A549 (cell line): ENCODE data around the gene ZNF213. TPM values are rescaled to one million over a fixed set of nuclear protein-coding genes. Genes with fewer than 3 reads are reported as not detected.

ENCODE experiments used
- ATAC-seq, 2 experiments: fragments of 200-7000 bp in 1 of 2; fragments of >200 bp in 1 of 2; cut with Nextera tagmentation in 1 of 2; cut with Tn5 transposase in 1 of 2; 3 replicates each; pipeline versions ENCODE4 v1.8.0 to v1.9.1; 2018 to 2020; ENCODE audit warnings: mild to moderate bottlenecking in 1 of 2, moderate library complexity in 1 of 2
- CTCF ChIA-PET: fragments of 300-600 bp; sonication (Branson Sonifier 250); formaldehyde crosslinking; extraction: SDS; loops from one replicate; lab custom pipeline; 2021; ENCODE audit warnings: antibody characterized with exemption, inconsistent platforms; lab: Yijun Ruan, JAX
- POLR2A ChIA-PET: fragments of 350-600 bp; formaldehyde crosslinking; extraction: SDS; loops from one replicate; lab custom pipeline; 2021; ENCODE audit warnings: antibody characterized with exemption, inconsistent platforms; lab: Yijun Ruan, JAX
- DNase-seq, 2 experiments: peaks; one replicate each; pipeline versions ENCODE4 v3.0.0 to v3.0.0-alpha.2; 2011 to 2016; ENCODE audit warnings: low read depth in 1 of 2, low spot score in 1 of 2
- FAIRE-seq: peaks from 2 replicates; lab custom pipeline; 2011; peaks lifted over from hg19 to GRCh38; lab: Jason Lieb, UNC
- H3K27ac ChIP-seq, 2 experiments: fragments of >200 bp; sonication (Bioruptor Twin); formaldehyde crosslinking; 3 replicates each; pipeline ENCODE4 v1.5.1; 2016 to 2017
- H3K4me1 ChIP-seq: fragments of >200 bp; sonication (Bioruptor Twin); formaldehyde crosslinking; 3 replicates; pipeline ENCODE4 v1.6.1; 2016
- H3K4me2 ChIP-seq: fragments of >200 bp; sonication (Bioruptor Twin); formaldehyde crosslinking; 3 replicates; pipeline ENCODE4 v1.6.1; 2016
- H3K4me3 ChIP-seq: fragments of >200 bp; sonication (Bioruptor Twin); formaldehyde crosslinking; 3 replicates; pipeline ENCODE4 v1.5.1; 2016
- H3K9me3 ChIP-seq: fragments of >200 bp; sonication (Bioruptor Twin); formaldehyde crosslinking; 3 replicates; pipeline ENCODE4 v1.6.1; 2016
- BHLHE40 ChIP-seq: IDR thresholded peaks from 2 replicates; pipeline ENCODE4 v1.6.1; 2012; ENCODE audit warnings: low read depth, low read length, inconsistent platforms
- CEBPB ChIP-seq, 2 experiments: fragments of >200 bp in 1 of 2; sonication (Bioruptor Twin) in 1 of 2; formaldehyde crosslinking in 1 of 2; IDR thresholded peaks; 2 replicates each; pipeline ENCODE4 v1.6.1; 2012 to 2016
- CHD2 ChIP-seq: fragments of 150-350 bp; IDR thresholded peaks from 2 replicates; pipeline ENCODE4 v1.6.1; 2014; ENCODE audit warnings: low read length; ENCODE audit not compliant: partially characterized antibody
- E2F6 ChIP-seq: IDR thresholded peaks from 2 replicates; pipeline ENCODE4 v1.6.1; 2012; ENCODE audit warnings: low read depth, borderline replicate concordance
- EHF ChIP-seq: fragments of 250-450 bp; sonication (Bioruptor Pico); IDR thresholded peaks from 2 replicates; pipeline ENCODE4 v1.5.0; 2020; ENCODE audit warnings: mild to moderate bottlenecking
- ESRRA ChIP-seq: fragments of 150-350 bp; IDR thresholded peaks from 2 replicates; pipeline ENCODE4 v1.6.1; 2014; ENCODE audit warnings: mild to moderate bottlenecking, low read length, borderline replicate concordance
- FOSB ChIP-seq: fragments of 250-450 bp; sonication (Bioruptor Pico); IDR thresholded peaks from 2 replicates; pipeline ENCODE4 v1.5.0; 2020; ENCODE audit warnings: mild to moderate bottlenecking, moderate library complexity
- FOSL2 ChIP-seq, 2 experiments: fragments of 450-650 bp in 1 of 2; fragments of >200 bp in 1 of 2; sonication (Bioruptor Twin) in 1 of 2; formaldehyde crosslinking; IDR thresholded peaks; 2 replicates each; pipeline versions ENCODE4 v1.5.0 to v1.6.1; 2016 to 2020; ENCODE audit warnings: mild to moderate bottlenecking in 1 of 2, moderate library complexity in 1 of 2
- GATA3 ChIP-seq: IDR thresholded peaks from 2 replicates; pipeline ENCODE4 v1.6.1; 2012; ENCODE audit warnings: borderline replicate concordance
- HDAC2 ChIP-seq: fragments of 200-600 bp; sonication (generic); IDR thresholded peaks from 2 replicates; pipeline ENCODE4 v1.6.1; 2016
- HOXB13 ChIP-seq: fragments of 250-450 bp; sonication (Bioruptor Pico); IDR thresholded peaks from 2 replicates; pipeline ENCODE4 v1.5.0; 2020; ENCODE audit warnings: low read depth, mild to moderate bottlenecking, moderate library complexity
- HOXB5 ChIP-seq: fragments of 250-450 bp; sonication (Bioruptor Pico); IDR thresholded peaks from 2 replicates; pipeline ENCODE4 v1.5.0; 2020; ENCODE audit warnings: mild to moderate bottlenecking, moderate library complexity
- JUN ChIP-seq, 2 experiments: fragments of >200 bp; sonication (Bioruptor Twin); formaldehyde crosslinking; IDR thresholded peaks; 2 replicates in 1 of 2; 3 replicates in 1 of 2; pipeline ENCODE4 v1.6.1; 2016 to 2017
- KDM1A ChIP-seq: fragments of 200-600 bp; sonication (generic); IDR thresholded peaks from 2 replicates; pipeline ENCODE4 v1.6.1; 2016; ENCODE audit warnings: low read depth, mild to moderate bottlenecking
- MAX ChIP-seq: IDR thresholded peaks from 2 replicates; pipeline ENCODE4 v1.6.1; 2012
- MYC ChIP-seq: IDR thresholded peaks from 2 replicates; pipeline ENCODE4 v1.6.1; 2012; ENCODE audit warnings: mild to moderate bottlenecking, inconsistent platforms, low read length, improper control_type of control experiment, borderline replicate concordance
- NFE2L2 ChIP-seq: fragments of 150-350 bp; conservative IDR thresholded peaks from 2 replicates; pipeline ENCODE4 v1.6.1; 2014; ENCODE audit warnings: low read length
- RAD21 ChIP-seq, 2 experiments: fragments of >200 bp in 1 of 2; sonication (Bioruptor Twin) in 1 of 2; formaldehyde crosslinking in 1 of 2; IDR thresholded peaks in 1 of 2; conservative IDR thresholded peaks in 1 of 2; 2 replicates in 1 of 2; 3 replicates in 1 of 2; pipeline ENCODE4 v1.6.1; 2012 to 2018; ENCODE audit warnings: inconsistent platforms in 1 of 2
- RCOR1 ChIP-seq: fragments of 150-350 bp; IDR thresholded peaks from 2 replicates; pipeline ENCODE4 v1.6.1; 2014; ENCODE audit warnings: antibody characterized with exemption, low read length, low read depth
- SREBF2 ChIP-seq: fragments of 450-650 bp; IDR thresholded peaks from 2 replicates; pipeline ENCODE4 v1.6.1; 2014; ENCODE audit warnings: mild to moderate bottlenecking, moderate library complexity
- ZSCAN20 ChIP-seq: fragments of 250-450 bp; sonication (Bioruptor Pico); IDR thresholded peaks from 2 replicates; pipeline ENCODE4 v1.8.0; 2022; ENCODE audit warnings: mild to moderate bottlenecking, moderate library complexity
- WGBS: methylation state at CpG from one replicate; pipeline ENCODE4 v1.1.6; 2017; ENCODE audit errors: missing lambda C conversion rate; 5-methylcytosine and 5-hydroxymethylcytosine counted together
- polyA plus RNA-seq, 4 experiments: library from polyadenylated mRNA; depleted of rRNA in 3 of 4; stranded (reverse); fragments of >200 nt; fragmentation: RNase III in 1 of 4; extraction: RNeasy Plus Mini Kit Qiagen cat#74134 plus additional on column Dnase treatment in 1 of 4; gene quantifications; 2 replicates in 3 of 4; 3 replicates in 1 of 4; pipeline ENCODE4 v1.2.3, GENCODE V29; 2011 to 2017

The ZNF213 gene
- polyA plus RNA-seq, 2 of the 4 experiments (the other 2 are of a cell fraction) = 0.72 to 6.1 TPM

- ATAC-seq = no peak; a peak in 1 of 6 replicates
- no peak for FAIRE-seq
- Histone ChIP-seq H3K4me2 (peak overlapping the region; percentile 76), H3K4me3 (peak overlapping the region; percentile 51), H3K4me1 (peaks cover 20% of the 10 kb centered on the region; the same call in 2 of the 3 replicates), H3K27ac (peak overlapping the region; percentile 47 to 79; a peak in 5 of 6 replicates), H3K9me3 (no peaks in the 10 kb centered on the region)
- TF ChIP-seq BHLHE40 = no peak
- TF ChIP-seq FOSB = no peak
- no peak for TF ChIP-seq ESRRA
- TF ChIP-seq FOSL2 (IDR thresholded peaks at IDR 0.05) = no peak
- no peak for TF ChIP-seq FOSL2 (CRISPR knock-in tag; IDR thresholded peaks at IDR 0.05)
- WGBS = 13% methylated on average over 23 of the region's 28 CpGs
- ChIA-PET POLR2A (interaction anchor here (0.6 to 1.5 kb wide), 5 partner anchors 8 to 209 kb away, joined by 3 to 6 read pairs (median 3); partner anchors contain the start of gene ZNF213), CTCF (interaction anchor here (0.6 to 5.5 kb wide), 16 partner anchors 9 to 142 kb away, joined by 3 to 40 read pairs (median 5); partner anchors contain the start of gene IL32)
- no peak for DNase-seq
These were observed 39.9 kb downstream of the ZNF213 start for GRCh38 chr16:3174618-3175148.

- WGBS = 9% methylated on average over 26 of the region's 39 CpGs
- ChIA-PET POLR2A (interaction anchor here (0.6 to 1.5 kb wide), 5 partner anchors 12 to 210 kb away, joined by 3 to 6 read pairs (median 4); partner anchors contain the start of gene ZNF213), CTCF (interaction anchor here (0.9 to 5.5 kb wide), 7 partner anchors 8 to 46 kb away, joined by 3 to 40 read pairs (median 19); no protein-coding TSS in a partner anchor)
- Histone ChIP-seq H3K4me2 (peak overlapping the region; percentile 76), H3K4me1 (peaks cover 20% of the 10 kb centered on the region; the same call in 2 of the 3 replicates), H3K9me3 (no peaks in the 10 kb centered on the region), H3K27ac (peak overlapping the region; percentile 47 to 79; a peak in 5 of 6 replicates), H3K4me3 (peak overlapping the region; percentile 51)
- TF ChIP-seq CHD2 (no peak), RAD21 (conservative IDR thresholded peaks at IDR 0.05 in 1 of 2, IDR thresholded peaks at IDR 0.05 in 1 of 2) (no peak), JUN (IDR thresholded peaks at IDR 0.05) (peak in 1 of 2 experiments; percentile 27; a peak in 1 of 5 replicates), KDM1A (0 out of 2 replicates have a peak, but pooled peaks have one; percentile 47), MAX (peak; percentile 69), CEBPB (IDR thresholded peaks at IDR 0.05) (0 out of 4 replicates have a peak, but pooled peaks of 1 of the 2 experiments have one; percentile 21), NFE2L2 (no peak), SREBF2 (peak; percentile 74), E2F6 (peak; percentile 56; the same call in 1 of the 2 replicates)
- ATAC-seq (peak; percentile 51 to 63), DNase-seq (peak; percentile 71 to 91), FAIRE-seq (no peak)
These were observed 40.6 kb downstream of the ZNF213 start for GRCh38 chr16:3175157-3176093.

- H3K4me1 ChIP-seq = peaks cover 4% of the 10 kb centered on the region; the same call in 1 of the 3 replicates
- no peak overlapping the region for H3K4me2 ChIP-seq
- TF ChIP-seq JUN (IDR thresholded peaks at IDR 0.05) (no peak), EHF (no peak), HOXB5 (no peak), HDAC2 (no peak), GATA3 (no peak), RCOR1 (no peak), FOSL2 (IDR thresholded peaks at IDR 0.05) (no peak), FOSL2 (CRISPR knock-in tag; IDR thresholded peaks at IDR 0.05) (no peak), ZSCAN20 (CRISPR knock-in tag) (no peak), SREBF2 (no peak), BHLHE40 (no peak), HOXB13 (CRISPR knock-in tag) (no peak), MYC (no peak), CHD2 (no peak)
- H3K27ac ChIP-seq = no peak overlapping the region
- 78% methylated on average over 8 of the region's 8 CpGs for WGBS
- FAIRE-seq (no peak), ATAC-seq (no peak), DNase-seq (no peak)
- H3K9me3 ChIP-seq = no peaks in the 10 kb centered on the region
- POLR2A ChIA-PET = interaction anchor here (1.3 kb wide), 1 partner anchor 21 kb away, joined by 7 read pairs; no protein-coding TSS in a partner anchor
- CTCF ChIA-PET = interaction anchor here (1.6 to 3.3 kb wide), 4 partner anchors 14 to 50 kb away, joined by 4 to 13 read pairs (median 9); no protein-coding TSS in a partner anchor
- H3K4me3 ChIP-seq = no peak overlapping the region
These were observed 44.8 kb downstream of the ZNF213 start for GRCh38 chr16:3179651-3180050.
